Mammary epithelial cell (primary cell): ENCODE measurements around the gene CDK5RAP1.

Experiments
- CTCF ChIP-seq, 2 donors: IDR thresholded peaks in 1 of 2; conservative IDR thresholded peaks in 1 of 2; 2 replicates each; pipeline ENCODE4 v1.5.1; 2011 to 2012; ENCODE audit warnings: inconsistent platforms in 2 of 2, low read length in 2 of 2, mild to moderate bottlenecking in 2 of 2, control low read depth in 1 of 2, low read depth in 1 of 2; ENCODE audit not compliant: insufficient read depth in 1 of 2; ENCODE audit errors: extremely low read depth in 1 of 2
- EZH2 ChIP-seq: IDR thresholded peaks from 2 replicates; pipeline ENCODE4 v1.6.1; 2012; ENCODE audit warnings: low read length, inconsistent platforms, borderline replicate concordance

- no peak for TF ChIP-seq CTCF (conservative IDR thresholded peaks at IDR 0.05 in 1 of 2, IDR thresholded peaks at IDR 0.05 in 1 of 2; ENCODE audit: extremely low read depth in 1 of 2, insufficient read depth in 1 of 2, low read depth in 1 of 2, low read length in 2 of 2)
- TF ChIP-seq EZH2 = no peak
Measured at GRCh38 chr20:33334111-33334510, 67.2 kb downstream of the CDK5RAP1 start.
